NCI-H146 treated with DMSO at 0.1 percent for 48 hours (cell line): ENCODE data around the gene CPSF3.
"Not testable (repeated sequence)": the region's sequence is repeated elsewhere in the genome, so short reads cannot be mapped to it uniquely, and the experiment has no call there.

Experiments
- DNase-seq: peaks from one replicate; lab custom pipeline; 2025; ENCODE audit not compliant: unreplicated experiment; lab: John Stamatoyannopoulos, UW

Gene CPSF3

DNA sequence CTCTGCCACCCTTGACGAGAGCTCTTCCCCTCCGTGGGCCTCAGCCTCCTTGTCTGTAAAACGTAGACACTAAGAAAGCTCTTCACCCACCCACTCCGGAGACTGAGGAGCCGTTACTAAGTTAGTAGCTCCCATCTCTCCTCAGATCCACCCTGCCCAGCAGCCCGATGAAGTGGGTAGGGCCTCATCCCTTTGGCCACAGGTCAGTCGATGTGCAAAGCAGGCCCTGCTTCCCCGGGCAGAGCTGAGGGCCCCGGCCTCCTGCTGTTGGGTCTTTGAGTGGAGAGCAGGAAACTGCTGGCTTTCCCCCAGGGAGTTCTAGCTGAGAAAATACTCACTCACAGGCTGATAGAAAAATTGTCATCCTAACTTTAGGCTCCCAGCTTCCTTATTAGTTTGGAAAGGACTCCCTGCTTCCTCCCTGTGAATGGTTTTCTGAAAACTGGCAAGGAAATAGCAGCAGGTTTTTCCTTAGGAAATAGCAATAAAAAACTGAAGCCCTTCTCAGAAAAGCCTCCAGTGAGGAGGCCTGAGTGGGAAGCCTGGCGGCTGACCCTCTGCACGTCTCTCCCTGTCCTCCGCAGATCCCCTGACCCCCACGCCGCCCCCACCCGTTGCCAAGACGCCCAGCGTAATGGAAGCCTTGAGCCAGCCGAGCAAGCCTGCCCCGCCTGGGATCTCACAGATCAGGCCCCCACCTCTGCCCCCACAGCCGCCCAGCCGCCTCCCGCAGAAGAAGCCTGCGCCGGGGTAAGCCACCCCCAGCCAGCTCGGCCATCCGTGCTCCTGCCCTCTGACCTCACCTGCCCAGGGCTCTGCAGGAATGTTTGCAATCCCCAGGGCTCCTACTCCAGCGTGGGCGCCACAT lies 30.3 kb upstream of the CPSF3 start:
- DNase-seq: no peak

GRCh38 chr2:9394816-9395215 lies 28.6 kb upstream of the CPSF3 start:
- DNase-seq: no peak

DNA sequence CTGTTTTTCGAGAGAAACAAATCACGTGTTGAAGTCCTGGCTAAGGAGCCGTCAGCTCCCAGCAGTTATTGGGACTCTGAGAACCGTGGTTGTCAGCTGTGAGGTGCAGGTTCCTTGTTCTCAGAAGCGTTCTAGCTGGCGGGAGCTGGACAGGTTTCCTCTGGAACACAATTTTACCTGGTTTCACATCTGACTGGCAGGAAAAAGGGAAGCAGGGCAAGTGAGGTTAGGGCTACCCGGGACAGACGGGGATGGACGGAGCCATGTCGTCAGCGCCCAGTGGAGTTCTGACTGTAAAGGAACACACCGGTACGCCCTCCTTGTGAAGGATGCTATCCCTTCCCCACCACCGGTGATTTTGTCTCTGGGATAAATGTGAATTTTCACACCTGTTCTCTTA lies 26.3 kb upstream of the CPSF3 start:
- no peak for DNase-seq

DNA sequence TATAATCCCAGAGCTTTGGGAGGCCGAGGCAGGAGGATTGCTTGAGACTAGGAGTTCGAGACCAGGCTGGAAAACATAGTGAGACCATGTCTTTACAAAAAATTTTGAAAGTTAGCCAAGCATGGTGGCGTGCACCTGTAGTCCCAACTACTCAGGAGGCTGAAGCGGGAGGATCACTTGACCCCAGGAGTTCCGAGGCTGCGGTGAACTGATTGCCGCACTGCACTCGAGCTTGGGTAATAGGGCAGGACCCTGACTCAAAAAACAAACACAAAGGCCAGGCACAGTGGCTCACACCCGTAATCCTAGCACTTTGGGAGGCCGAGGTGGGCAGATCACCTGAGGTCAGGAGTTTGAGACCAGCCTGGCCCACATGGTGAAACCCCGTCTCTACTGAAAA lies 25.2 kb upstream of the CPSF3 start:
- not testable (repeated sequence) for DNase-seq

DNA sequence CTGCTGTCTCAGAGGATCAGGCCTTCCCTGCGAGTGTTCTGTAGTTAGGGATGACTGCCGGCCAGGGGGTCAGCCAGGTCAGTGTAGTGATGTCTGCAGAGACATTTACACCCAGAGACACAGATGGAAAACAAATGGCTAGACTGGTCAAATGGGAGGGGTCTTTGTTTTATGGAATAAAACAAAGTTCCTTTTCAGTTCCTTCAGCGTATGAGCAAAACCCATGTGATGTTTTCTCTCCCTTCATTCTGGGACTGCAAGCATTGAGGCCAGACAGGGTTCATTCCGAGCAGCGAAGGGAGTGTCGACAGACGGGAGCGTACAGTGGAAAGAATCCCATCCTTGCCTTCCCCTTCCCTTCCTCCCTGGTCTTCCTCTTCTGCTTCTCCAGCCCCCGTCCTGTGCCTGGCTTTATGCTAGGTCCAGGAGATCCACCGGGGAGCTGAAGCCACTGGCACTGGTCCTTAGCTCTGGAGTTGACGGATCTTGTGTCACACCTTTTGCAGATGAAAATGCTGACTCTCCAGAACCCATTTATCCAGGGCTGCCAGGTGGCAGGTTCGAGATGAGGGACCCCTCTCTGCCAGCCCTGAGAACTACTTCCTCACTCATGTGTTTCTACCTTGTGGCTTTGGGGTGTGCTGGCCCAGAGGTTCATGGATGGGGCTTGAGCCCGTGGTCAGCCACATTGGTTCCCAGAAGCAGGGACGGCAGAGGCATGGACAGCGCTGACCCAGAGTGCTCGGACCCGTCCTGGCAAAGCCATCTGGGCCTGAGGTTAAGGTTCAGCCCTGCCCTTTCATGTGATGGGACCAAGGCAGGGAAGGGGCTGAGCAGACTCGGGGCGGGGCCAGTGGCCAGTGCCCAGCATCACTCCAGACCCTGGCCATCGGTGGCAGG lies 24.3 kb upstream of the CPSF3 start:
- DNase-seq: no peak

- DNase-seq: no peak
Observed at GRCh38 chr2:9400268-9401058, 23.0 kb upstream of the CPSF3 start.

DNA sequence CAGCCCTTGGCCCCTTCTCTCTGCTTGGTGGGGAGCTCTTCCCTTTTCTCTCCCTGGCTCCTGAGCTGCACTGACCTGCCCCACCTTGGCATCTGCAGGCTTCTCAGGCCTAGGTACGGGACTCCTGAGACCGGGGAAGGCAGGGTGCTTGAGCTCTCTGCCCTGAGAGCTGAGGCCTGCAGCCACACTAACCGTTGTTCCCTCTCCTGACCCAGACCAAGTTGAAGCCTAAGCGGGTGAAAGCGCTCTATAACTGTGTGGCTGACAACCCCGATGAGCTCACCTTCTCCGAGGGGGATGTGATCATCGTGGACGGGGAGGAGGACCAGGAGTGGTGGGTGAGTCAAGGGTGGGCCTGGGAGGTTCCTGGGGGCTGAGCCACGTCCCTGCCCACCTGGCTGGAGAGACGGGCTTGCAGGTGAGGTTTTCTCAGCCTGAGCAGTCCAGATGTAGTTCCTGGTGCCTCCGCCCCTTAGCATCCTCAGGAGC lies 22.4 kb upstream of the CPSF3 start:
- no peak for DNase-seq

DNA sequence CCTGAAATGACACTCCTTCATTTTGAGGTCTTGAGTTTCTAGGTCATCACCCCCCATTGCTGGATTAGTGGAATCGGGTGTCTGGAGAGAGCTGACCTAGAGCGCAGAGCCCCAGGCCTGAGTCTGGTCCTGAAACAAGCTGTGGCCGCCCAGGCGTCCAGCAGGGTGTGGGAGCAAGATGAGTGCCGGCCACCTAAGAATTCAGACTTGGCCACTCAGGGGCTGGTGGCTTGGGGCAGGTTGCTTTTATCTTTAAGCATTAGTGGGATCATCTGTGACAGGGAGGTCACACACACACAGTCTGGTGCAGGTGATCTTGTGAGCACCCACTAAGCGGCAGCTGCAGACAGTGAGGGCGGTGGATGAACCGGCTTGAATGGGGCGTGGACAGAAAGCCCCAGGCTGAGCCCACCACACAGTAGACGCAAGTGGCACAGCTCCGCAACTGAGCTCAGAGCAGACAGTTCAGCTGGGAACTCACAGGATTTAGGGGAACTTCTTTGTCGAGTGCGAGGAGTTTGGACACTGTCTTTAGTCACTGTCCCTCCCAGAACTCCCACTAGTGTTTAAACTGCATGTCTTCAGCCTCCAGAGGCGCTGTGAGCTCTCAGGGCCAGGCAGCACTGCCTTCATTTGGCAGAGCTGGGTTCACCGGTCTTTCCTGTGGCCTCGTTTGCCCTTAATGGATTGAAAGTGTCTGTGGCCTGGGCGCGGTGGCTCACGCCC lies 21.6 kb upstream of the CPSF3 start:
- DNase-seq: no peak

DNA sequence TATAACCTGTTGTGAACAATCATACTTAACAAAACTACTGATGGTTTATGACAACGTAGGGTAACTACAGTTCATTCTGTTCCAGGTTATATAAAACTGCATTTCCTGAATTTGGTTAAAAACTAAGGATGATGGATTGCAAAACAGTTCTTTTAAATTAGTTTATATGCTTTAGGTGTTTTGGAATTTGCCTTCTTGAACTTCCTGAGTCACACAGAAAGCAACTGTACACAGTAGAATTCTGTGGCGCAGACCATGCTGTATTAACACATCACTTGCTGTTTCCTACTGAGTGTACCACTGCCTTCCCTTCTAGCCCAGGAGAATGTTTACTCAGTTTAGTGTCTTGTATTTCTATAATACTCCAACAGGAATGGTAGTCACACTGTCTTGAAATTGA lies 19.5 kb upstream of the CPSF3 start:
- DNase-seq: no peak

DNA sequence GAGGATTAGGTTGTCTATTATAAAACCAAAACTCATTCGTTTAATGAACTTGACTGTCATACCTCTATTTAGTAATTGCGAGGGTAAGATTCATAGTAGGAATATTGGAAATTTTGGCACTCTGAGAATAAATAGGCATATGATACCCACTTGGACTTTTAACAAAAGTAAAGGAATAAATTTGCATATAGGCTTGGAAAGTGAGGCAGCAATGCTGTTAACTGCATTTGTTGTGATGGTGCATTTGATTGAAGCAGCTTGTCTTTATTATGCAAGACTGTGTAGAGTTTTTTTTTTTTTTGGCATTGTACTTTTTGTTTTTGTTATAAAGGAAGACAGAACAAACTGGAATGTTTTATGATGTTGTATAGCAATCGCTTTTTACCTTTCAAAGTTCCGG lies 19.0 kb upstream of the CPSF3 start:
- no peak for DNase-seq

DNA sequence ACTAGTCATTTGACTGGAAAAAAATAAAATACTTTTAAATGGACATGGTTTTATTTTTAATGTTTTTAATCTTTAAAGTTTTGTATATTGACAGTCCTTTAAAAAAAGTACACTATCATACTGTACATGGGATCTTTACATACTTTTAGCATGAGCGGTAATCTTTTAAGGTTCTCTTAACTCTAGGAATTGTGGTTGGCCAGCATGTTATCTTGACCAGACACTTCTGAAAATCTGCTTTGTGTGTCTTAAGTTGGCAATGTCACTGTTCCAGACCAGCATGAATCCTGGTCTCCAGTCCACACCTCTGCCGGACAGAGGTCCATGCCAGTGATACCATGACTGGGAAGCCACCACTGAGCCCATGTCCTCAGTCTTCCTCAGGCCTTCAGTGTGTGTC lies 17.8 kb upstream of the CPSF3 start:
- DNase-seq: no peak

DNA sequence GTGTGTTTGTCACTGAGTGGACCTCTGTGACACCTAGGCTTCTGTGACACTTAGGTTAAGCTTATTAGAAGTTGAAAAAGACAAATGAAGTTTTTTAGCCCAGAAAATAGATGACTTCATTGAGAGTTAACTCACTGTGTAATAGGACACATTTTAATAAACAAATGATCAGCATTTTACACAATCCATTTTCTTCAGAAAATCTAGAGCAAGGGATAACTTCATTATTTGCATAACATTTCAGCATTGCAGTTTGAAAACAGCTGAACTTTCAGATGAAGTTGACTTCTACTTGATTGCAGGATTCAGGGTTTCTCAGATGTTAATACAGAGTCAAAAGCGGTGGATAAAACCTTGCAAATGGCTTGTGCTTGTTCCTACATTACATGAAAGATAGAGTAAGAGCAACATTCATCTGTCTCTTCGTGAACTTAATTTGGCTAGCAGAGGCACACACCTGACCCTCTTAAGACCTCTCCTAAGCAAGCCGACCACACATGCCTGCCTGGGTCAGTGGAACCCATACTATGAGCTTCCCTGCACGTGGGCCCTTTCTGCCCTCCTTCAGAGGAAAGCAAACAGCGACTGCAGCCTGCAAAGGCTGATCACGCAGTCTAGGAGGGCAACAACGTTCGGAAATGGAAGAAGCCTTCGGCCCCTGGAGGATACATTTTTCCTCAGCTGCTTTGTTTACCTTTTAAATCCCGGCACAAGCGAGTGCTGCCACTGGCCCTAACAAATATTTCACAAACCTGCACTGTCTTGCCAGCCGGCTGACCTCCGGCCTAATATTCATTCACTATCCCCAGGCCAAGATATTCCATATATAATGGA lies 16.7 kb upstream of the CPSF3 start:
- no peak for DNase-seq

DNA sequence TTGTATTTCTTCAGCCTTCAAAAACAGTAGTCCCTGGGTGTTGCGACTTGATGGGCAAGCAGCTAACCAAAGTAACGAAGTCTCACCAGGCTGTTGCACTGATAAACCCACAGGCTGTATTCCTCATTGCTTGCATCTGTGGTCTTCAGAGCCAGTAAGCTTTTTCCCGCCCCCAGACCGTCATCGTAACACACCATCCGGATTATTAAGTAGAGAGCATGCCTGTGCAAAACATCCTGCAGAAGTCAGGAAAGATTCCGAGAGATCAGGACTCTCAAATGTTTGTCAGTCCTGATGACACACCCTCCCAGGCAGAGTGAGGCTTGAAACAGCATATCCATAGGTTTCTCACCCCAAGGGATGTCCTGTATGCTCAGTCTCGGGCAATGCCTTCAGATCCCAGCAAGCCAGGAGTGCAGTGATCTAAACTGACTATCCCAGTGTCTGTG lies 16.1 kb upstream of the CPSF3 start:
- no peak for DNase-seq

GRCh38 chr2:9408641-9409151 lies 14.8 kb upstream of the CPSF3 start:
- no peak for DNase-seq

- no peak for DNase-seq
Observed at GRCh38 chr2:9410108-9410507, 13.3 kb upstream of the CPSF3 start.

DNA sequence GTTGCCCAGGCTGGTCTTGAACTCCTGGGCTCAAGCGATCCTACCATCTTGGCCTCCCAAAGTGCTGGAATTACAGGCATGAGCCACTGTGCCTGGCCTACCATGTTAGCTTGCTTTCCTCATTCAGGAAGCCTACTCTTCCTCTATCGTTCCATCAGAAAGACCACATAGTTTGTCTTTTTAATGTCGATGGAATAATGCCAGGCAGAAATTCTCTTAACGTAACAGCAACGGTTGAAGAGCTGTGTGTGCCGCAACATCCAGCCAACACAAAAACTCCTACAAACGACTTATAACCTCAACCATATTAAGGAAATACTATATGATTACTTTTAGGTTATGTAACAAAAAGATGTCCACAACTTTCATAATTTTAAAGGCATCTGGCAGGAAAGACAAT lies 10.7 kb upstream of the CPSF3 start:
- DNase-seq: no peak

GRCh38 chr2:9415516-9416169 lies 7.8 kb upstream of the CPSF3 start:
- DNase-seq: no peak

- DNase-seq: no peak
Observed at GRCh38 chr2:9416267-9416961, 7.0 kb upstream of the CPSF3 start.
